ENCODE measurements around the gene MBP. TPM values are rescaled to one million over a fixed set of nuclear protein-coding genes. Genes with fewer than 3 reads are reported as not detected.

Gene MBP
- total RNA-seq, 2 experiments from 2014 or later, result 46.0 to 53.9 TPM

DNA sequence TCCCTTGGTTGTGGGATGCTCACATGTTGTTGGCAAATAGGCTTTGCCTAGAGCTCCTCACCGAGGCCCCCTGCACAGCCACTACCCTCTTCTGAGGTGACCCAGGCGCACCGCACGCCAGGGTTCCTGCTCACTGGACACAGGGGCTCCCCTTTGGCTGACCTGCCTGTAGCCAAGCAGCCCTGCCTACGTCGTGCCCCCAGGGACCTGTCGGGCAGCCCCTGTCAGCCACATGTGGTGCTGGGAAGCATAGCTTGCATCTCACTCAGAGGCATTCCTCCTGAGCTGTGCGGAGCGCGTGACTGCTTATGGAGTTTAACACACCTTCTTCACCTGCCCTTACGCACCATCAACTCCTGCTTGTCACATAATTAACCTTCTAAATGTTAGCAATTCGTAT is 194.0 kb downstream of the MBP start:
- CTCF ChIA-PET, result interaction anchor here (1.1 to 1.2 kb wide), 2 partner anchors 19 to 135 kb away, joined by 3 read pairs; no protein-coding TSS in a partner anchor
- POLR2A ChIA-PET, result no interaction called here

DNA sequence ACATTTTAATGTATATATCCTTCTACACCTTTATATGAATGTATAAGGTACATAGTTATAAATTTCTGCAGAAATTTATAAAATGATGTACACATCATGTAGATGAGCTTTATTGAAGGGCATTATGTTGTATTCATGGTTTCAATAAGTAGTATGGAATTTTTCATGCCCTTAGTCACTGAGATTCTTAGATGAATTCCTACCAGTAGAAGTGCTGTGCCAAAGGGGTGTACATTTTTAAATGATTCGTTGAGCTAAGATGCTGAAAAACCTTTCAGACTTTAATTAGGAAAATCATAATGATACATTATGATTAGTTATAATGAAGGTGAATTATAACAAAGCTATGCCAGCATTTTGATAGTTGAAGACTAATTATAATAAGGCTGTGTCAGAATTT is 195.0 kb downstream of the MBP start:
- POLR2A ChIA-PET, result no interaction called here
- CTCF ChIA-PET, result interaction anchor here (1.1 to 1.2 kb wide), 2 partner anchors 20 to 134 kb away, joined by 3 read pairs; no protein-coding TSS in a partner anchor

DNA sequence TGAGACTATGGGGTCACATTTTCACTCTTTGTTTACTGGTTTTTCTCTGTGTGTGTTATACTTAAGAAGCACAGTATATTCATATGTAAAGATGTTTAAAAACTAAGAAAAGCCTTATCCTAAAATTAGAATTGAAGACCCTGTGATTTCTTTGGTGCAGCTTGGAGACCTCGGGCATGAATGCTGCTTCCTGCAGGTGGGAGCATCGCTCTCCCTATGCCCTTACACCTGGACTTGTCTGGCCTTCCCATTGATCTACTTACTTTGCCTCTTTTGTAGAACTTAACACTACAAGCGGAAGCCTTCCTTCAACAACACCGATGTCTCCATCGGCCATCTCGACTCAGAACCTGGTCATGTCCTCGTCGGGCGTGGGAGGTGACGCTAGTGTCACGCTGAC is 195.7 kb downstream of the MBP start:
- CTCF ChIA-PET, result interaction anchor here (1.0 kb wide), 1 partner anchor 46 kb away, joined by 3 read pairs; no protein-coding TSS in a partner anchor

DNA sequence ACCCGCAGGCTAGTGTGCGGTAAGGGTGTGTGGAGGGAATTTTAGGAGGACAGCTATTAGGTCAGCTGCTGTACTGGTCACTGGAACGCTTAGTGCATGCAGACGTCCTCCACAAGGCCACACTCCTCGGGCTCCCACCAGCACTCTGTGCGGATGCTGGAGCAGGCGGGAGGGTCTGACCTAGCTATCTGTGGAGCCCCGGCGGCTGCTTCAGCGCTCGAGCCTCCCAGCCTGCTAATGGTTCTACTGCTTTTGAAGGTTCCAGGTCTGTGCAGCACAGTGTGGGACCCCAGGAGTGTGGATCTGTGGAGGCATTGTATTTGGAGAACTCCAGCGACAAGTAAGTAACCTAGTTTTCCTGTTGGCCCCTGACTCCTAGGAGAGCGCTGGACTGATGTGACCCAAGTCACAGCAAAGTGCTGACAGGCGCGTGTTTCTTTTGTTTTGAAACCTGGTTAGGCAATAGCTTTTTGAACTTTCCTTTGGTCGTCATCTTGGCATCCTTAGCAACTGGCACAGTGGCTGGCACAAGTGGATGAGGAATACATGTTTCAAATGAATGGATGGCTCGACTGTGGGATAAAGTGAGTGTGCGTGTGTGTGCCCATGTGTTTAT is 196.8 kb downstream of the MBP start:
- POLR2A ChIA-PET, result no interaction called here
- CTCF ChIA-PET, result interaction anchor here (1.0 kb wide), 1 partner anchor 47 kb away, joined by 3 read pairs; no protein-coding TSS in a partner anchor

More for the DNA sequence above, 195.7 kb downstream of the MBP start:
- POLR2A ChIA-PET, result no interaction called here

DNA sequence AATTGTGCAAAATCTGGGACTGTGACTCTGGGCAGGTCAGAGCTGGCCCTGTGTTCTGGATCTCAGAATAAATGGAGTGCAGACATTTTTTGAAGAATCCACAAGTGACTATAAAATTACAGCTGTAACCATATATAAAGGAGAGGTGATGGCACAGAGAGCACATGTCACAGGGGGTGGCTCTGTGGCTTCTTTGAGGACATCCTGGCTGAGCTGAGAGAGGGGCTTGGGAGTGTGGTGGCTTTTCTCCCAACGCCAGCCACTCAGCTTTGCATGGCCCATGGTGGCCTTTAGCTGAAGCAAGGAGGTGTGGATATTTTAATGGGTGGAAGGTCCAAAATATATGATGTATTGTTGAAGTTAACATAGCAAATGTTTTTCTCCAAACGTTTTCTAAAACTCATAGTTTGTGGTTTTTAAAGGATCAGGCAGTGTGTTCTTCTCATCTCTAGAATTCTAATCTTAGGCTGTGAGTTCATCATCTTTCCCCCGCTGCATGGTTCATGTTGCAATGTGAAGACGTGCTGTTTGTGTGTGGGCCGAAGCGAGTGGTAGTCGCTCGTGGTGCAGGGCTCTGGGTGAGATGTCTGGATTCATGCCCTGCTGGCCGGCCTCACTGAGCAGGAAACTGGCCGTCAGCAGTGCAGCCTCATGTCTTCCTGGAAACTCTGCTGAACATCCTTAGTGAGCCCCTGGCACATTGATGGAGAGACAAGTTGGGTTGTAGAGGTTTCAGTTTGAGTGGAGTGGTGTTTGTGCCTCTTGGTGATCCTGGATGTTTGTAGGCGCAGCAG is 200.4 kb downstream of the MBP start:
- POLR2A ChIA-PET, result no interaction called here
- CTCF ChIA-PET, result no interaction called here

DNA sequence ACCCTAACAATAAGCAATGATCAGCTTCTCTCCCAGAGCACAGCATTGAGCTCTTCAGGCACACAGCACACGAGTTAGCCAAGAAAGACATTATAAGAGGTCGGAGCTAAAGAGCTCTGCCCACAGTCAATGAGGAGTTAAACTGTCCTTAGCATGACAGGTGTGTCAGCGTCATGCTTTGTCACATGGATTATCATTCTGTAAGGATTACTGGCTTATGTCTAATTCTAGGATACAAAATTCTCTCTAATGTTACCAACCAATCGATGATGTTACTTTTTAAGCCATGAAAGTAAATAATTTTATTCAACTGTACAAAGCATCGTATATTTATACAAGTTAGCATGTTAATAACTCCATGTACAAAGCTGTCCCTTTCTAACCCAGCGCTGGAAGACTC is 201.4 kb downstream of the MBP start:
- POLR2A ChIA-PET, result no interaction called here
- CTCF ChIA-PET, result no interaction called here

Other genes starting within 250 kb of the MBP start
- not detected for gene GALR1, start 117.1 kb upstream of the MBP start, total RNA-seq

Data from activated CD8-positive, alpha-beta memory T cell treated with anti-CD3 and anti-CD28 coated beads for 36 hours (primary cell).